Stimulated activated CD4-positive, alpha-beta T cell treated with anti-CD3 and anti-CD28 coated beads, TNF-alpha, amount 100 ng/mL, for 1 hour (primary cell): ENCODE measurements around the gene ZNF318.
"Not testable (repeated sequence)": the region's sequence is repeated elsewhere in the genome, so short reads cannot be mapped to it uniquely, and the experiment has no call there.

Experiments used
- DNase-seq, 3 donors: peaks; one replicate each; pipeline ENCODE4 v3.0.0-alpha.2; 2020; ENCODE audit warnings: low read depth in 3 of 3, low spot score in 1 of 3

The ZNF318 gene

GRCh38 chr6:43336382-43336781 lies 33.1 kb downstream of the ZNF318 start:
- DNase-seq: no peak

DNA sequence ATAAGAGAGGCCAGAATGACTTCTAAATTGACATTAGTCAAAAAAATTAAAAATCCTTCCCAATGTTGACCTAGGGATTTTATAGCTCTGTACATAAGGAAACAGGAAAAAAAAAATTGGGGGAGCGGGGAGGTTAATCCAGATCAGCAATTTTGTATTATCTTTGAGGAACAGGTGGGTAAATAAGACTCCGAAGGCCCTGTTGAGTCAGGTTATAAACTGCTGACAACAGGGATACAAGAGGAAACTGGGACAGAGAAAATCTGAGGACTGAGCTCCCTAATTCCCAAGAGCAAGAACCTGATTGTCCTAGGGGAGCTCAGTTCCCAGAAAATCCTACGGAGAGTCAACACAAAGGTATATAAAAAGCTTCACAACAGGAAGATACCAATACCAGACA lies 34.0 kb downstream of the ZNF318 start:
- DNase-seq: no peak

DNA sequence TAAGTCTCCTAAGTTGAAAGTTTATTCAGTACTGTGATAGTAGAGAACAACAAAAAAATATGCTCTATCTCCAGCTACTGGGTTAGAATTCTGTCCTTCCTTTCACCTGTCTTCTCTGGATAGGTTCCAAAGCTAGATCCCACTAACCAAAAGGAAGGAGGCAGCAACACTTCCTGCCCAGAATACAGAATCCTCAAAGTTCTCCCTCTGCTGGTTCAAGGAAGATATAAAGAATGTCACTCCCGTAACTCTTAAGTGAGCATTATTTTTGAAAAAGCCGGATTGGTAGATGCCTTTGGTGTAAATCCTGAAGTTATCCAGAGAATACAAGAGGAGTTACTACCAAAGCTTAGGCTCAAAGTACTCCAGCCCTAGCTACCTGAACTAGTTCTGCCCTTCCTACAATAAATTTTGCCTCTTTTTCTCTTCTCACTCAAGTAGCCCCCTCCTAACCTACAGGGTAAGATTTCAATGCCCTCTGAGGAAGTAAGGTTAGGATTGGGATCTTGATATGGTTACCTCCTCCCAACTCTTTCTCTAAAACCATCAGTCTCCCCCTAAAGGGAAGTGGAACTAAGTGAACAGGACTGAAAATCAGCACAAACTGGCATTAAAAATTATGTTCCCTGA lies 34.9 kb downstream of the ZNF318 start:
- no peak for DNase-seq

- DNase-seq: no peak
Observed at GRCh38 chr6:43331891-43332290, 37.6 kb downstream of the ZNF318 start.

- no peak for DNase-seq
Observed at GRCh38 chr6:43331470-43331869, 38.0 kb downstream of the ZNF318 start.

- DNase-seq: no peak
Observed at GRCh38 chr6:43328528-43328927, 40.9 kb downstream of the ZNF318 start.

- DNase-seq: no peak
Observed at GRCh38 chr6:43325876-43326275, 43.6 kb downstream of the ZNF318 start.

- DNase-seq: no peak
Observed at GRCh38 chr6:43318011-43318410, 51.4 kb downstream of the ZNF318 start.

- DNase-seq: no peak
Observed at GRCh38 chr6:43313813-43314212, 55.6 kb downstream of the ZNF318 start.

DNA sequence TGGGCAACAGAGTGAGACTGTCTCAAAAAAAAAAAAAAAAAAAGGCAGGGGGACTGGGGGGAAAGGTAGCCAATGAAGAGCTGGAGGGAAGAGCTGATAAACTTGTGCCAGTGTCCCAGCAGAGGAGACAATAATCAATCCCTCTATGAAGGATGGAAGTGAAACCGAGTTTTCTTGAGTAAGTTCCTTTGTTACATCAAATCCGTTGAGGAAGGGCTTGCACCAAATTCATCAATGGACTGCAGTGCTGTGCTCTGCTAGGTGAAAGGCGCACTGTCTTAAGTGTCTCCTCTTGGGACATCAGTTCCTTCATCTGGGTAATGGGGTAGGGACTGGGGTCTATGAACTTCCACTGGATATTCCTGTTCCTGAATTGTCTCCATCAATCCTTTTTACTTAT lies 57.8 kb downstream of the ZNF318 start:
- DNase-seq: no peak

- no peak for DNase-seq
Observed at GRCh38 chr6:43310624-43311023, 58.8 kb downstream of the ZNF318 start.

DNA sequence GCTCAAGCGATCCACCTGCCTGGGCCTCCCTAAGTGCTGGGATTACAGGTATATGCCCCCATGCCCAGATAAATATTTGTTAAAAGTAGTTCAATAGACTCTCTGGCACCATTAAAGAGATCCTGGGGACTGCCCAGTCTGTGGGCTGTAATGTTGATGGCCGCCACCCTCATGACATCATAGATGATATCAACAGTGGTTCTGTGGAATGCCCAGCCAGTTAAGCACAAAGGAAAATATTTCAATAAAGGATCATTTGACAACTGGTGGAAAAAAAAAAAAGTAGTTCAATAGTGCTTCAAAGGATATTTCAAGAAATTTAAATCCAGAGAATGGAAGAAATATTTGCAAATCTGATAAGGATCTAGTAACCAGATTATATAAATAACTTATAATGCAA lies 59.3 kb downstream of the ZNF318 start:
- no peak for DNase-seq

DNA sequence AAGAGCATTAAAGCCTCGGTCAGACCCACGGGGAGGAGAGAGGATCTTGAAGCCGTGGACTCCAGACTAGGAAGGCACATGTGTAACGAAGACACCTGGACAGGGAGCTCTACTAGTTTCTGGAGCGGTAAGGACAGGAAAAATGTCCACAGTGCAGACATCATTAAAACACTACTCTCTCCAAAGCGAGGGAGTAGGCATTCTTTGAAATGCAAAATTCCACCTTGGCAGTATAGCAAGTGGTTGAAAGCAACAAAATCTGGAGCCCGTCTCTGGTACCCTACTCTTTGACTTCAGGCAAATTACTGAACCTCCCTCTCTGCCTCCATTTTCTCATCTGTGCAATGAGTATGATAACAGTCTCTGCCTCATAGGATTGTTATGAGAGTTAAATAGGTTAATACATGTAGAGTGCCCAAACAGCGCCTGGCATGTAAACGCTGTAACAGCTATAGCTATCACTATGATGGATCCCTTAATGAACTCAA lies 60.4 kb downstream of the ZNF318 start:
- DNase-seq: no peak

DNA sequence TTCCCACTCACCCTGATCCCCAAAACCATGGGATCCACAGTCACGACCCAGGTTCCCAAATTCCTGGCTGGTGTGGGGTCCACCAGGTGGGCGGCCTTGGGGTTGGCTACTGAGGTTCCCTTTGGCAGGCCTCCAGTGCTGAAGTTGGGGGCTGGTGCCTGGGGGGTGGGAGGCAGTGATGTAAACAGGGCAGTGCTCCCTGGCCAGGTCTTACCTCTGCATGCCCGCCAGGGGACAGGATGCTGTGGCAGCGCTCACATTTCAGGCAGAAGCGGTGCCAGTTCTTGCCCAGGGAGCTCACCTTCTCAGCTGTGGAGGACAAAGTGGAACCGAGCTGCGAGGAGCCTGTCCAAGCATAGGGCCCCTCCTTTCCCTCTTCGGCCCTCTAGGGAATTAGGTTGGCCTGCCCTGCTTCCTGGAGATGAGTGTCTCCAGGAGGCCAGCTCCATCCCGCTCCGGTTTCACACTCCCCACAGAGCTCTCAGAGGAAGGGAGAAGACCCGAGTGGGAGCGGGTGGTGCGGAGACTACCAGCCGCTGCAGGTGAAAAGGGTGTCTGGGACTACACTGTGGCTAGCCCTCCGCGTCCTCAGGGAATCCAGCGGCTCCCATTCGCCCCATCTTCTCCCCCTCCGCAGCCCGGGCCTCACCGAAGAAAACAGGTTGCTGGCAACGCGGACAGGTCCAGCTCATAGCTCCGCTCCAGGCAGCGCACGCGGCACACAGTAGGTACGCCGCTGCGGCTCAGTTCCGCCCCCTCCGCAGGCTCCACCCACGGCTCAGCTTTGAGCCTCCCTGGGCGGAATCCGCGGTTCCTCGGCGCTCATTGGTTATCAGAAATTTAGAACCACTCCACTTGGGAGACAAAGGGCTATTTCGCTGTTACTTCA lies 61.1 kb downstream of the ZNF318 start, which contains the start of gene CRIP3:
Gene CRIP3 (minus strand): TSS at position 726 of the 889 bp plus-strand sequence. CDS start 34 bp downstream, at position 692.
- peak in 2 of 3 donors; percentile 4 to 27 for DNase-seq

- no peak for DNase-seq
Observed at GRCh38 chr6:43307451-43308100, 61.9 kb downstream of the ZNF318 start.

GRCh38 chr6:43306086-43306485 lies 63.4 kb downstream of the ZNF318 start:
- DNase-seq: no peak

GRCh38 chr6:43304882-43305281 lies 64.6 kb downstream of the ZNF318 start:
- DNase-seq: no peak

- DNase-seq: no peak
Observed at GRCh38 chr6:43304361-43304760, 65.1 kb downstream of the ZNF318 start.

DNA sequence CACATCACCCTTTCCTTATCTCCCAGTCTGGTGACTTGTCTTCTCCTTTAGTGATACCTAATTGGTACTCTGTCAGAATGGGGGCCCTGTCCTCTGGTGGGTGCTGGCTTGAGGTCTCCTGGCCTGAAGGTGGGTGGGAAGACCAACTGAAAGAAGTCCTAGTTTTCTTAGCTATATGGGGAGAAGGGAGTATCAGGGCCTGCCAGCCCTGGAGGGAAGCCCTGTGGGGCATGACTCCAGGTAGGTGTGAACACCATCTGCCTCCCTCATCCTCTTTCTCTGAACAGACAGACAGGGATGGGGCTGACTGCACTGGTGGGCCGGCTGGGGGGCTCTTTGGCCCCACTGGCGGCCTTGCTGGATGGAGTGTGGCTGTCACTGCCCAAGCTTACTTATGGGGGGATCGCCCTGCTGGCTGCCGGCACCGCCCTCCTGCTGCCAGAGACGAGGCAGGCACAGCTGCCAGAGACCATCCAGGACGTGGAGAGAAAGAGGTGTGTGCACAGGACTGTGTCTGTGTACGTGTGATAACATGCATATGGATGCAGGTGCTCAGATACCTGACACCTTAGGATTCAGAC lies 65.6 kb downstream of the ZNF318 start:
- DNase-seq: no peak

GRCh38 chr6:43303006-43303405 lies 66.4 kb downstream of the ZNF318 start:
- not testable (repeated sequence) for DNase-seq

DNA sequence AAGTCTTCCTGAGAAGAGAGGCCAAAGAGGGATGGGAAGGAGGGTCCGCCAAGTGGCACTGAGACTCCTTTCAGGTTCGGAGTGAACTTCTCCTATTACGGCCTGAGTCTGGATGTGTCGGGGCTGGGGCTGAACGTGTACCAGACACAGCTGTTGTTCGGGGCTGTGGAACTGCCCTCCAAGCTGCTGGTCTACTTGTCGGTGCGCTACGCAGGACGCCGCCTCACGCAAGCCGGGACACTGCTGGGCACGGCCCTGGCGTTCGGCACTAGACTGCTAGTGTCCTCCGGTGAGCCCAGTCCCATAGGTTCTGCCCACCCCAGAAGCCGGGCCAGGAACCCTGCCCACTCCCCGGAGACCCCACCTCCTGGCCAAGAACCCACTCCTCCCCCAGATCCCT lies 67.3 kb downstream of the ZNF318 start:
- no peak for DNase-seq
